AG08395 (cell line): Measurements from ENCODE around the gene EIF4G3.

Experiments used
- DNase-seq: peaks from one replicate; pipeline ENCODE4 v3.0.0; 2012; ENCODE audit warnings: mixed read lengths, low spot score

Gene EIF4G3

GRCh38 chr1:20988943-20989342, 187.8 kb downstream of the EIF4G3 start:
- DNase-seq: no peak

- DNase-seq: no peak
Measured at GRCh38 chr1:20987831-20988825, 188.6 kb downstream of the EIF4G3 start.

- no peak for DNase-seq
Measured at GRCh38 chr1:20983297-20983889, 193.3 kb downstream of the EIF4G3 start.

- peak; percentile 21 for DNase-seq
Measured at GRCh38 chr1:20982316-20982715, 194.4 kb downstream of the EIF4G3 start.

GRCh38 chr1:20981915-20982314, 194.8 kb downstream of the EIF4G3 start:
- peak; percentile 21 for DNase-seq

- no peak for DNase-seq
Measured at GRCh38 chr1:20980051-20980450, 196.6 kb downstream of the EIF4G3 start.

- no peak for DNase-seq
Measured at GRCh38 chr1:20978413-20978812, 198.3 kb downstream of the EIF4G3 start.

GRCh38 chr1:20975668-20976067, 201.0 kb downstream of the EIF4G3 start:
- no peak for DNase-seq

GRCh38 chr1:20974951-20975350, 201.7 kb downstream of the EIF4G3 start:
- DNase-seq: no peak

- DNase-seq: peak; percentile 63
Measured at GRCh38 chr1:20974069-20974468, 202.6 kb downstream of the EIF4G3 start.

GRCh38 chr1:20972855-20973254, 203.8 kb downstream of the EIF4G3 start:
- DNase-seq: no peak

GRCh38 chr1:20964540-20965484, 211.9 kb downstream of the EIF4G3 start:
- no peak for DNase-seq

- no peak for DNase-seq
Measured at GRCh38 chr1:20962576-20963258, 214.0 kb downstream of the EIF4G3 start.

- DNase-seq: no peak
Measured at GRCh38 chr1:20958430-20958829, 218.3 kb downstream of the EIF4G3 start.

- no peak for DNase-seq
Measured at GRCh38 chr1:20956272-20956671, 220.4 kb downstream of the EIF4G3 start.

- DNase-seq: no peak
Measured at GRCh38 chr1:20950679-20951078, 226.0 kb downstream of the EIF4G3 start.

- DNase-seq: no peak
Measured at GRCh38 chr1:20949871-20950590, 226.7 kb downstream of the EIF4G3 start.

- no peak for DNase-seq
Measured at GRCh38 chr1:20948101-20948500, 228.6 kb downstream of the EIF4G3 start.

GRCh38 chr1:20947409-20947808, 229.3 kb downstream of the EIF4G3 start:
- no peak for DNase-seq

- DNase-seq: no peak
Measured at GRCh38 chr1:20936621-20937020, 240.1 kb downstream of the EIF4G3 start.

- DNase-seq: no peak
Measured at GRCh38 chr1:20936216-20936615, 240.5 kb downstream of the EIF4G3 start.
